GM21390 (cell line): Measurements from ENCODE around the gene SPTBN1.

ENCODE experiments used
- ATAC-seq: cut with Tn5 transposase; IDR thresholded peaks from one replicate; pipeline ENCODE4 v1.9.1; 2021; ENCODE audit not compliant: unreplicated experiment

Gene SPTBN1

GRCh38 chr2:54667726-54668650 is 211.9 kb downstream of the SPTBN1 start:
- ATAC-seq = no peak

GRCh38 chr2:54668711-54669110 is 212.6 kb downstream of the SPTBN1 start:
- ATAC-seq = no peak

GRCh38 chr2:54669677-54670484 is 213.8 kb downstream of the SPTBN1 start:
- no peak for ATAC-seq

GRCh38 chr2:54670485-54671009 is 214.4 kb downstream of the SPTBN1 start:
- no peak for ATAC-seq

GRCh38 chr2:54671010-54671409 is 214.9 kb downstream of the SPTBN1 start:
- no peak for ATAC-seq

DNA sequence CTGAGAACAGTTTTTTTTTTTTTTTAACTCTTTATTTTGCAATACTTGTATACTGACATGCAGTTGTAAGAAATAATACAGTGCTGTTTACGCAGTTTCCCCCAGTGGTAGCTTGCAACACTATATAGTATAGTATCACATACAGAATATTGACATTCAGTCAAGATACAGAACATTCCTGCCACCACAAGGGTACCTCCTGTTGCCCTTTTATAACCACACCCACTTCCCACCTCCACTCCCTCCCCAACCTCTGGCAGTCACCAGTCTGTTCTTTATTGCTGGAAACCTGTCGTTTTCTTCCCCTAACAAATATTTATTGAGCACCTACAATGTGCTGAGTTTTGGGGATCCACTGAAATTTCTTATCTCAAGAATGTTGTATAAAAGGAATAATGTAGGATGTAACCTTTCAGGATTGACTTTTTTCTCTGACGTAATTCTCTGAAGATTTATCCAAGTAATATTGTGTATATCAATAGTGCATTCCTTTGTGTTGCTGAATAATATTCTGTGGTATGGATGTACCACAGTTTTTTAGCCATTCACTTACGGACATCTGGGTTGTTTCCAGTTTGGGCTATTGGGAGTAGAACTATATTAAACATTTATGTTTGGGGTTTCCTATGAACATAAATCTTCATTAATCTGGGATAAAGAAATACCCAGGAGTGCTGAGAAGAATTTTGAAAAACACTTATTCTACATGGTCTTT is 215.9 kb downstream of the SPTBN1 start:
- ATAC-seq = no peak

DNA sequence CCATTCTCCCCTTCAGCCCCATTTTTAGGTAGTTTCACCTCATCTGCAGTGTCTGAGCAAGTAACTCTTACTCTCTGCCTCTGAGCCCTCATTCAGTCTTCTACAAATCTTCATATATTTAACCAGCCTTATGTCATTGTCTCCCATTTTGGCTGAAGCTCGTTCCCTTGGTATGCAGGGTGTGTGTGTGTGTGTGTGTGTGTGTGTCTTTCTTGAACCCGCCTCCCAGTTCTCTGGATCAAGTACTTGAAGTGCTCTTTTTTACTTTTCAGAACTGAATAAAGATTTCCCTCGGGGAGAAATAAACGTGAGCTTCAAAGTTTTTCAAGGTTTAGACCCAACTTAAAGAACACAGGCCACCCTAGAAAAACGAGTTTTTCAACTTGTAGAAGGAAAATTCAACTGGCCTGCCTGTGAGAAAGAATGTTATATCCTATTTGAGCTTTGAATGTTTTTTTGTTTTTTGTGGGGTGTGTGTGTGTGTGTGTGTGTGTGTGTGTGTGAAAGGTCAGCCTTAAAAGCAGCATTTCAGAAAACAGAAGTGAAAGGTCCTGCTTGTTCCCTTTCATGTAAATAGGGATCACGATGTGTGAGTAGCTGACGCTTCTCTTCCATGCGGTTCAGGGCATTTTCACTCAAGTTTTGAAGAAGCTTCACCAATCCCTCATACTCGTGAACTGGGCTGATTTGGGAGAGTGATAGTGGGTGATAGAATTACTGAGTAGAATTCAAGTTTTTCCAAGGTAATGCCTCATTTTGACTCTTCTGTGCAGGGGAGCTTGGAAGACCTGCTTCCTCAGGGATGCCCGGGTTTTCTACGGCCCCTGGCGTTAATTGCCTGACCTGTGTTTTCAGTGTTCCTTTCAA is 216.7 kb downstream of the SPTBN1 start:
- peak; percentile 55 for ATAC-seq

DNA sequence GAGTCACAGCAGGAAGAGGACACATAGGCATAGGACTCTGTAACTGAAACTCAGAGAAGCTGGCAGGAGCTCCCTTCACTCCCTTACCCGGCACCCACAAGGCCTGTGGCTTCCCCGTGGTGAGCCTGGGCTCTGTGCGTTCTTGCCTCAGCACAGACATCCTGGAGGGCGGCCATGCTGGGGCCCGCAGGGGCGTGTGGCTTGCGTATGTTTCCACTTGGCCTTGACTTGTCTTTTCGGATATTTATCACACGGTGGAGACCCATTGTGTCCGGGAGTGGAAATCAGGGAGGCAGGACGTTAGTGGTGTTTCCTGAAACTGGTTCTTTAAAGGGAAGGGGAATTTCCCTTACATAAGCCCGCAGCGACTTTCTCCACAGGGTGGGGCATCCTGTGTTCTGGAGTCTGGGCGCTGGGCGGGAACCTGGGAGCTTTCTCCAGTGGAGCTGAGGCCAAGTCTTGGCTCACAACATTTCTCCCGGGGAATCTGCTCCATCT is 217.4 kb downstream of the SPTBN1 start:
- peak; percentile 61 for ATAC-seq

DNA sequence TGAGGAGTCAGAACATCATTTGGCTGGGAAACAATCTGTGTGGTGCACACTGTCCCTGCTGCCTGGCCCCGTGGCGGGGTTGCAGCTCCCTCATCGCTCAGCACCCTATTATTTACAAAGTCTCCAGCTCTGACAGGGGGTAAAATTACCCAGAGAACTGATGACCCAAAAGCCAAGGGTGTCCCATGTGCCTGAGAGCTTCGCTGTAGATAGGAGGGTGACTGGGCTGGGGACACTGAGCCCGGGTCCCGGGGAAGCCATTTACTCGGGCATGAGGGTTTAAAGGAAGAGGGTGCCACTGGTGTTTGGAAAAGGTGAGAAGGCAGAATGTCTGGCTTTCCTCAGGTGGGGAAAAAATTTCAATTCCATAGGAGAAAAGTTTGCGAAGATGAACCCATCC is 219.2 kb downstream of the SPTBN1 start:
- ATAC-seq = no peak

DNA sequence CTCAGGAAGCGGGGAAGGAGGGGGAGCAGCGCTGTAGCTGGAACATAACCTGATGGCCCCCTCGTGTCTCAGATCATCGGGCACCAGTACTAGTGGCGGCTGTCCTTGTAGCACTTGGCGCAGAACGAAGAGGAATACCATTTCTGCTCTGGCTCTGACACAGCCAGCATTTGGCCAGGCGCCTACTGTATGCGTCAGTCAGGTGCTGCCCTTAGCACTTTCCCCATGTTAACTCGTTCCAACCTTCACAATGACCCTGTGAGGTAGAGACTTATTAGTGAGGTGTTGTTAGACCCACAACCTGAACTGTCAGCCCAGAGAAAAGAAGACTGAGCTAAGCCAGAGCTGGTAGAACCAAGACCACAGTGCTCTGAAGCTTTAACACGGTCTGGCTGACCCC is 219.6 kb downstream of the SPTBN1 start:
- no peak for ATAC-seq

DNA sequence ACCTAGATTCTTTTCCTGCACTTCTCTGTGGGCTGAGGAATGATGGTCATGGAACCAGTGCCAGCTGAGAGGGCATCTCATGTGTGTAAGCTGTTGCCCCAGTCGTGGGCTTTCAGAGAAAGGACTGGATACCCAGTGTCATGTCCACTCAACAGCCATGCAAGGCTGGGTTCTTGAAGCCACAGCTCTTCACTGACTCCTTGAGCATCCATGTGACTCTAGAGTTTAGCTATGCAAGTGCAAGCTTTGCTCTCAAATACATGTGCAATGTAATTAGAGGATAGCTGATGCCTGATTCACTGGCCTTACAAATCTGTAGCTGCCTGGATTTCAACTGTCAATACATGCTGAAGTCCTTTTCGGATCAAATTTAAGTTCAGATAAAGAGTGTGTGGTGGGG is 220.5 kb downstream of the SPTBN1 start:
- no peak for ATAC-seq

- ATAC-seq = no peak
These were observed 221.5 kb downstream of the SPTBN1 start for GRCh38 chr2:54677476-54678265.

- no peak for ATAC-seq
These were observed 222.6 kb downstream of the SPTBN1 start for GRCh38 chr2:54678719-54679118.

GRCh38 chr2:54680397-54681041 is 224.4 kb downstream of the SPTBN1 start:
- ATAC-seq = peak; percentile 76

DNA sequence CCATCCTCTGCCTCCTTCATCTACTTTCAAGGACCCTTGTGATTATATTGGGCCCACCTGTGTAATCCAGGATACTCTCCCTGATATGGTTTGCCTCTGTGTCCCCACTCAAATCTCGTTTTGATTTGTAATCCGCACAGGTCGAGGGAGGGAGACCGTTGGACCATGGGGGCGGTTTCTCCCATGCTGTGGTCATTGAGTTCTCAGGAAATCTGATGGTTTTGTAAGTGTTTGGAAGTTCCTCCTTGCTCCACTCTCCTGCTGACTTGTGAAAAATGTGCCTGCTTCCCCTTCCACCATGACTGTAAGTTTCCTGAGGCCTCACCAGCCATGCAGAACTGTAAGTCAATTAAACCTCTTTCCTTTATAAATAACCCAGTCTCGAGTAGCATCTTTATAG is 225.3 kb downstream of the SPTBN1 start:
- ATAC-seq = no peak

DNA sequence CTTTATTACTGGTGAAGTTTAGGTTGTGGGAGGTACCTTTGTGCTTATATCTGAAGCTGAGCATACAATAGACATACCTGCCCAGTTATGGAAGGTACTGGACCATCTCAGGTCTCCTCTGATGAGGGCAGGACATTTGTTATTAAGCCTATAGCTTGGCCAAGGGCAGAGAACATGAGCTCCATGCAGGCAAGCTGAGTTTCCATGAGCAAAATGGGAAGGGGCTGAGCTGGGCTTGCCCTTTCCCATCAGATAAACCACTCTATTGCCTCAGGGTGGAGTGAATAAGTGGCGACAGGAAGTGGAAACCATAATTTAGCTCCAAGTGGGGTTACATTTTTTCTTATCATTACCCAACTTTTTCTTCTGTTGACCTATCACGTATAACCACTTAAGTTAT is 227.5 kb downstream of the SPTBN1 start:
- no peak for ATAC-seq

DNA sequence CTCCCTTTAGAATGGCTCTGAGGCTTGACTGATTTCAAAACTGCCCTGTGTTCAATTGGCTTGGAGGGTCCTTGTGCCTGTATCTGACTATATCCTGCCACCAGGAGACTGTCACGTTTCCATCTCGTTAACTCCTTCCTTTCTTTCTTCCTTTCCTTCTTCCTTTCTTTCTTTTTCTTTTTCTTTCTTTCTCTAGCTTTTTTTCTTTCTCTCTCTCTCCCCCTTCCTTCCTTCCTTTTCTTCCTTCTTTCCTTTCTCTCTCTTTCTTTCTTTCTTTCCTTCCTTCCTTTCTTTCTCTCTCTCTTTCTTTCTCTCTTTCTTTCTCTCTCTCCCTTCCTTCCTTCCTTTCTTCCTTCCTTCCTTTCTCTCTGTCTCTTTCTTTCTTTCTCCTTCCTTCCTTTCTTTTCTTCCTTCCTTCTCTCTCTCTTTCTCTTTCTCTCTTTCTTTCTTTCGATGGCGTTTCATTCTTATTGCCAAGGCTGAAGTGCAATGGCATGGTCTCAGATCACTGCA is 229.2 kb downstream of the SPTBN1 start:
- ATAC-seq = no peak

GRCh38 chr2:54687595-54688152 is 231.5 kb downstream of the SPTBN1 start:
- no peak for ATAC-seq
